Smooth muscle cell of bladder (primary cell): ENCODE data around the gene GNAI2. TPM values are rescaled to one million over a fixed set of nuclear protein-coding genes. Genes with fewer than 3 reads are reported as not detected.

Experiments used
- total RNA-seq: library from RNA; depleted of rRNA; stranded (reverse); fragments of >200 nt; gene quantifications from 2 replicates; pipeline ENCODE4 v1.2.3, GENCODE V29; 2014

Gene GNAI2
- total RNA-seq = 188 and 209 TPM in 2 replicates

DNA sequence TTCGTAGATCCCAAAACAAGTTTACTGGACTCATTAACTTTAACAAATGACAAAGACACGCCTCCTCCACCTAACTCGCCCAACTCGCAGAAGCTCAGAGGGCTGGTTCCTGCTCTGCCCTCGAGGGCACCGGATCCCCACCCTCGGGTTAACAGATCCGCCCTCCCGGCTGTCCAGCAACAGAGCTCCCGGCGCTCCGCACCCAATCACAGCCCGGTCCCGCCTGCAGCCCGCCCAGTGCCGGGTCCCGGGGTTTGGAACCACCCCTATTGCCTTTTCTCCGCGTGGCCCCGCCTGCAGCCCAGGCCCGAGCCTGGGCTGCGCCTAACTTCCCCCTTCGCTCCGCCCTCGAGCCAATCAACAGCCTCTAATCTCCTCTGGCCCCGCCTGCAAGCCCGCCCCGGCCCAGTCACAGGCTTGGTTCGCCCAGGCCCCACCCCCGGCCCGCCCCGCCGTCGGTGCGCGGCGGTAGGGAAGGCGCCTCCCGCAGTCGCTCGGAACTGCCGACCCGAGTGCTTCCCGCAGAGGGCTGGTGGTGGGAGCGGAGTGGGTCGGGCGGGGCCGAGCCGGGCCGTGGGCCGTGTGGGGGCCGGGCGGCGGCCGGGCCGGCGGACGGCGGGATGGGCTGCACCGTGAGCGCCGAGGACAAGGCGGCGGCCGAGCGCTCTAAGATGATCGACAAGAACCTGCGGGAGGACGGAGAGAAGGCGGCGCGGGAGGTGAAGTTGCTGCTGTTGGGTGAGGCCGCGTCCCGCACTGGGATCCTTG, at the start of gene GNAI2:
GNAI2 (plus strand) TSS at position 489 of the 768 bp plus-strand sequence; CDS start at position 621, 132 bp downstream.

DNA sequence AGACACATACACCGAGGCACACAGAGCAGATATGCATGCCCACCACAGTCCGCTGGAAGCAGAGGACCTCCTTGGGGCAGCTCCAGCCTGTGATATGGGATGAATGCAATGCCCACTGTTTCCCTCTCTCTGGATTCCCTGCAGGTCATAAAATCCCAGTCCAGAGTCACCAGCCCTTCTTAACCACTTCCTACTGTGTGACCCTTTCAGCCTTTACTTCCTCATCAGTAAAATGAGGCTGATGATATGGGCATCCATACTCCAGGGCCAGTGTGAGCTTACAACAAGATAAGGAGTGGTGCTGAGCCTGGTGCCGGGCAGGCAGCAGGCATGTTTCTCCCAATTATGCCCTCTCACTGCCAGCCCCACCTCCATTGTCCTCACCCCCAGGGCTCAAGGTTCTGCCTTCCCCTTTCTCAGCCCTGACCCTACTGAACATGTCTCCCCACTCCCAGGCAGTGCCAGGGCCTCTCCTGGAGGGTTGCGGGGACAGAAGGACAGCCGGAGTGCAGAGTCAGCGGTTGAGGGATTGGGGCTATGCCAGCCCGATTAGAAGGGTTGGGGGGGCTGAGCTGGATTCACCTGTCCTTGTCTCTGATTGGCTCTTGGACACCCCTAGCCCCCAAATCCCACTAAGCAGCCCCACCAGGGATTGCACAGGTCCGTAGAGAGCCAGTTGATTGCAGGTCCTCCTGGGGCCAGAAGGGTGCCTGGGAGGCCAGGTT, 44.9 kb upstream of the GNAI2 start, which contains the start of gene GNAT1:
GNAT1 (plus strand) TSS at position 675 of the 725 bp plus-strand sequence. CDS start 116 bp downstream, outside the sequence.

DNA sequence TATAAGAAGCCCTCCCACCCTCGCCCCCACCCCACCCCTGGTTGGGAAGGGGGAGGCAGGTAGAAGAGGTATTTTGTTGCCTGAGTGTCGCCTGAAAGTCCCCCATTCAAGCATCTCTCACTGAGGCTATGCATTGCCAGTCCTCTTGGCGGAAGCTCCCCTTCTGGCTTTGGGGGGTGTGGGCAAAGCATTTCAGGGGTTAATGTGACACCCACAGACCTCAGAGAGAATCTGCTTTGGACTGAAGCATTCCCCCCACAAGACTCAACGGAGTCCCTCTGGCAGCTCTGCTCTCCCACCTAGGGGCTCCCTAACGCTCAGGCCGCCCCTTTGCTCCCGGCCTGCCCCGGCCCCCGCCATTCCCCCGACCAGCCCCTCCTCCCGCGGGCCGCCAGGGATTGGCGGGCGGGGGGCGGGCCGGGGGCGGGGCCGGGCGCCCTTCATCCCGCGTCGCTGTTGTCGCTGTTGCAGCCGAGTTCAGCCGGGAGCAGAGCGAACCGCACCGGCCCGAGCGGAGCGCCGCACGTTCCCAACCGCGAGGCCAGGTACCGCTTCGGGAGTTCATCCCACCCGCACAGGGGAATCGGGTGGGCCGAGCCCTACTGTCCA, 31.1 kb upstream of the GNAI2 start, which contains the start of gene SLC38A3:
SLC38A3 (plus strand) TSS at position 468 of the 609 bp plus-strand sequence. CDS start 8,929 bp downstream, outside the sequence.

DNA sequence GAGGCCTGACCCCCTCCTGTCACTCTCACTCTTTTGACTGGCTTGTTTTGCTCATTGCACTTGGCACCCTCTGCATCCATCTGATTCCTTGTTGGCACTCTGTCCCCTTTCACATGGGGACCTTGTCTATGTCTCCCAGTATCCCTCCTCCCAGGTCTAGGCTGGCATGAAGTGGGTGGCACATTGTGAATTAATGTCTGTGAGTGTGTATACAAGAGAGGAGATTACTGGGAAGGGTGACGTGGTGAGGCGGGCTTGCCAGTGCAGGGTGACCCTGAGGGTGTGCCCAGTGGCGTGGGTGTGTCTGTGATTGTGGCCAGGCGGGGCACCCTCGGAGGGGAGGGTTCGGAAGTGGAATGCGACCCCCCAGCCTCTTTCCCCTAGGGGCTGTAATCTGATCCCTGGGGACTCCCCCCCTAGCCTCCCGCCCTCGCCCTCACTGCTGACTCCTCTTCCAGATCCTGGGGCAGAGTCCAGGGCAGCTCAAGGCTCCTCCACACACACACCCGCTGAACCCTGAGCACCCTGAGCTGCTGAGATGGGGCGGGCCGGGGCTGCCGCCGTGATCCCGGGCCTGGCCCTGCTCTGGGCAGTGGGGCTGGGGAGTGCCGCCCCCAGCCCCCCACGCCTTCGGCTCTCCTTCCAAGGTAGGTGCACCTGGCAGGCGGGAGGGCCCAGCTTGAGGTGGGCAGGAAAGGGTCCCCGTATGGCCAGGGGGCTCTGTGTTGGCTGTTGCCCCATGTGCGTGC, 32.9 kb downstream of the GNAI2 start, which contains the start of gene SEMA3B:
SEMA3B (plus strand) TSS at position 445 of the 749 bp plus-strand sequence; CDS start at position 539, 94 bp downstream.

DNA sequence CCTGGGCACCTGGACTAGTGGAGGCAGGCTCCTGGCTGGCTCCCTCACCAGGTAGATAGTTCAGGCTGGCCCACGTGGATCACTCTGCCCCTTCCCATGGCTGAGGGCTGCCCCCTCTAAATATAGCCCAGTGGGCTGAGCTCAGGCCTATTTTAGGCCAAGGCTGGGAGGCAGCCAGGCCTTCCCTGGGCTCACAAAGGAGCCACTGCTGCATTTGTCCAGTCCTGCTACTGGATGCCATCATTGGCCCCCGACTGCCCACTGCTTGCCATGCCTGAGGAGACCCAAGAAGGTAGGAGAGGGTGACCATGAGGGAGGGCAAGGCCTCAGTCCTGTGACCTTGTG, 42.8 kb downstream of the GNAI2 start, which contains the start of gene LSMEM2:
LSMEM2 (plus strand) TSS at position 208 of the 345 bp plus-strand sequence; CDS start at position 235, 27 bp downstream.

DNA sequence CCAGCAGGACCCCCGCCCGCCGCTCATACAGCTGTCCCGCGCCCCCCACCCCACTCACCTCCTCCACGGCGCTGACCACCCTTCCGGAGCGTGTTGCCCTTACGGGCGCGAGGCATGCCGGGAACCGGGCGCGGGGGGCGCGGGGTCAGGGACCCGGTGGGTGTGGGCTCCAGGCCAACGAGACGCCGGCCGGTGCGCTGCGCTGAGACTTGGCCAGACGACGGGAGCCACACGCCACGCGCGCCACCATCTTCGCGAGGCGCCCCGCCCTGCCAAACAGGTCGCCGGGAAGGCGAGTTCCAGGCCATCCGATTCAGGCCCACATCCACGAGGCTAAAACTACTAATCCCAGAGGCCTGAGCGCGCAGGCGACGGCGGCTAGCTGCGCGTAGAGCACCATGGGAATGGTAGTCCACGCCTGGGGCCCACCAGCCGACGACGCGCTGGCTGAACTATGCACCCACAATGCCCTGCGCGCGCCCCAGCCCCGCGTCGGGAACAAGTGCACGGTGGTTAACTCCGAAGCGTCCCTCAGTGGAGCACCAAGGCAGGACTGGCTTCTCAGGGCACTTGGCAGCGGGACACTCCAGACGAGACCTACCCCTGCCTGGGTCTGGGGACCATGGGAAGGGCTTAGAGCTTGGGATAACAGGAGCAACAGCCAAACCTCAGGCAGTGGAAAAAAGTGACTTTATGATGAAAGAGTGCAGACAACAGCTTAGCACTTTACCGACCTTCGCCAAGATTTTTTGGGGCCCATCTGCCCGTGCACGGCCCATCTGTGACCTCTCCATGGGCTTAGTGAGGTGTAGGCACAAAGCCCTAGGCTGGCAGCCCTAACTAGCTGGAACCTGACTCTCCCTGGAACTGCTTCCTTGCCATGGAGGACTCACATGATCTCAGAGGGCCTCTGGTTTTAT, 56.4 kb downstream of the GNAI2 start, which contains the start of gene IFRD2:
IFRD2 (minus strand) TSS at position 271 of the 920 bp plus-strand sequence; CDS start at position 116, 155 bp downstream.

DNA sequence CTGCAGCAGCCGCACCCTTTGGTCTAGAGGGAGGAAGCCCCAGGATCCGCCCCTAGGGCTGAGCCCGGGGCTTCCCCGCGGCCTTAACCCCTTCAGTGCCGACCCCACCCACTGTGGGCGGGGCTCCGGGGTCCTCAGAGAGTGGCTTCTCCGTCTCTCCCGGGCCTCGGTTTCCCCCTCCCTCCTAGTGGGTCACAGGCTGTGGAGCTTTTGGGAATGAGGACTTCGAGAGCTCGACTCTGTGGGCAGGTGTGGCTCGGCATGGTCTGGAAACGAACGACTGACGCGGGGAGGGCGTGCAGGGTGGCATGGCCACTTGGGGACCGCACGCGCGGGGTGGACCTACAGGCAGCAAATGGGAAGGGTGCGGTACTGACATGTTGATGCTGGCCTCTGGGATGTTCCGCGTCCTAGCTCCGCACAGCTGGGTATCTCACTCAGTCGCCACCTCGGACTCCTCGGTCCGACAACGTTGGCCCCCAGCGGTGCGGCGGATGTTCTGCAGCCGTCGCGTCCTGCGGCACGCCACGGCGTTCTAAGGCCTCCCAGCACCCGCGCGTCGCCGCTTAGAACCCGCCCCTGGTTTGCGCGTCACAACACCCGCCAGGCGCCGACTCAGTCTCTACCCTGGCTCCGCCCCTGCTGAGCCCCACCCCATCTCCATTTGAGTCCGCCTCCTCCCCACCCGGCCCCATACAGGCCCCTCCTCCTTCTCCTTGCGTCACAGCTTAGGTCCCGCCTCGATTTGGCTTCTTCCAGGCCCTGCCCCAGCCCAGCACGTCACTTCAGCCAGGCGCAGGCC, 63.0 kb downstream of the GNAI2 start, which contains the start of the genes HYAL3 and NAA80:
HYAL3 (minus strand) TSS at position 570 of the 802 bp plus-strand sequence. CDS start 3,803 bp downstream, outside the sequence.
NAA80 (minus strand) TSS at position 570 of the 802 bp plus-strand sequence. CDS start 1,942 bp downstream, outside the sequence.

DNA sequence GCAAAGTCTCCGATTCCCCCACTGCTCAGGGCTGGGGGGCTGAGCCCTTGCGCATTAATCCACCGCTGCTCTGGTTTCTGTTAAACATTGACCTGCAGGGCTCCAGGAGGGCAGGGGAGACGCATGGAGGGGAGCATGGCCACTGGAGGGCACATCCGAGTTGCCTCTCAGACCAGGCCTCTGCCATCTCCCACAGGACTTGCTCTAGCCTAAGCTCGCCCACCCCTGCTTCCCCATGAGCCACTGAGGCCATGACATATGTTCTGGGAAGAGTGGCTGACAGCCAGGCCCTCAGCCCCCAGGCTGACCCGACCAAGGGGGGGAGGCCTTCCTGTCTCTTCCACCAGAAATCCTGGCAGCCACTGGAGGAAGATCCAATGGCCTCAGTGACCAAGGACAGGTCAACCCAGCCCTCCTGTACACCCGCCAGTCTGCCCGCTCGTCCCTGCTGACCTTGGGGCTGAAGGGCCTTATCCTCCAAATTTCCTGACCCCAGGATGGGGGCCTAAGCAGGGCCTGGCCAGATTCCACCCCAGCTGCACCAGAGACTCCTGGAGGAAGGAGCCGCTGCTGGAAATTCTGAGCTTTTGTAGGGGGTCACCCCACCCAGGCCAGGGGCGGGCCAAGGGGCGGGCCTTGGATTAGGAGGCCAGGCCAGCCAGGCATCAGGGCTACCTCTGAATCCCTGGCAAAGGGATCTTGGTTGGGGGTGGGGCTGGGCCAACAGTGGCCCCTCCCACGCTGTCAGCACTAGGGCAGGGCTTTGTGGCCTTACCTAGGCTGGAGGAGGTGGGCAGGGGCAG, 67.2 kb downstream of the GNAI2 start, which contains the start of gene HYAL1:
HYAL1 (minus strand) TSS at position 562 of the 803 bp plus-strand sequence. CDS start 618 bp downstream, outside the sequence.

Other genes with a start within 250 kb of the GNAI2 start
- gene RBM5, start 147.3 kb upstream of the GNAI2 start, total RNA-seq = 99.2 and 108 TPM in 2 replicates
- gene SEMA3F, start 80.9 kb upstream of the GNAI2 start, total RNA-seq = 0.14 and 0.92 TPM in 2 replicates
- gene GNAT1, start 44.6 kb upstream of the GNAI2 start, total RNA-seq = not detected in 2 replicates
- not detected in 2 replicates for gene SLC38A3, start 30.9 kb upstream of the GNAI2 start, total RNA-seq
- 16.5 and 31.8 TPM in 2 replicates for gene SEMA3B, start 32.9 kb downstream of the GNAI2 start, total RNA-seq
- gene LSMEM2, start 42.9 kb downstream of the GNAI2 start, total RNA-seq = not detected in 2 replicates
- gene IFRD2, start 56.2 kb downstream of the GNAI2 start, total RNA-seq = 36.8 and 46.9 TPM in 2 replicates
- gene HYAL3, start 63.2 kb downstream of the GNAI2 start, total RNA-seq = 2.6 and 3.7 TPM in 2 replicates
- 1.7 and 1.8 TPM in 2 replicates for gene NAA80, start 63.2 kb downstream of the GNAI2 start, total RNA-seq
- 1.6 and 2.5 TPM in 2 replicates for gene HYAL1, start 67.4 kb downstream of the GNAI2 start, total RNA-seq
- gene HYAL2, start 86.5 kb downstream of the GNAI2 start, total RNA-seq = 49.8 and 80.7 TPM in 2 replicates
- gene TUSC2, start 92.0 kb downstream of the GNAI2 start, total RNA-seq = 10.7 and 16.5 TPM in 2 replicates
- gene RASSF1, start 104.6 kb downstream of the GNAI2 start, total RNA-seq = 20.2 and 25.1 TPM in 2 replicates
- 0.28 and 1.1 TPM in 2 replicates for gene ZMYND10, start 109.5 kb downstream of the GNAI2 start, total RNA-seq
- gene NPRL2, start 114.6 kb downstream of the GNAI2 start, total RNA-seq = 21.5 and 24.8 TPM in 2 replicates
- gene CYB561D2, start 114.7 kb downstream of the GNAI2 start, total RNA-seq = 29.0 and 34.6 TPM in 2 replicates
- 27.6 and 42.5 TPM in 2 replicates for gene TMEM115, start 123.3 kb downstream of the GNAI2 start, total RNA-seq